ENCODE measurements around the gene NEXN.

- TF ChIP-seq CTCF (conservative IDR thresholded peaks at IDR 0.05): no peak
- TF ChIP-seq ZFX (IDR thresholded peaks at IDR 0.05): no peak
These were observed 54.1 kb downstream of the NEXN start for GRCh38 chr1:77942400-77943140.
